ENCODE data around the gene RPL10A.

The RPL10A gene

GRCh38 chr6:35449287-35449881 is 18.8 kb upstream of the RPL10A start:
- peak; percentile 22 for DNase-seq

DNA sequence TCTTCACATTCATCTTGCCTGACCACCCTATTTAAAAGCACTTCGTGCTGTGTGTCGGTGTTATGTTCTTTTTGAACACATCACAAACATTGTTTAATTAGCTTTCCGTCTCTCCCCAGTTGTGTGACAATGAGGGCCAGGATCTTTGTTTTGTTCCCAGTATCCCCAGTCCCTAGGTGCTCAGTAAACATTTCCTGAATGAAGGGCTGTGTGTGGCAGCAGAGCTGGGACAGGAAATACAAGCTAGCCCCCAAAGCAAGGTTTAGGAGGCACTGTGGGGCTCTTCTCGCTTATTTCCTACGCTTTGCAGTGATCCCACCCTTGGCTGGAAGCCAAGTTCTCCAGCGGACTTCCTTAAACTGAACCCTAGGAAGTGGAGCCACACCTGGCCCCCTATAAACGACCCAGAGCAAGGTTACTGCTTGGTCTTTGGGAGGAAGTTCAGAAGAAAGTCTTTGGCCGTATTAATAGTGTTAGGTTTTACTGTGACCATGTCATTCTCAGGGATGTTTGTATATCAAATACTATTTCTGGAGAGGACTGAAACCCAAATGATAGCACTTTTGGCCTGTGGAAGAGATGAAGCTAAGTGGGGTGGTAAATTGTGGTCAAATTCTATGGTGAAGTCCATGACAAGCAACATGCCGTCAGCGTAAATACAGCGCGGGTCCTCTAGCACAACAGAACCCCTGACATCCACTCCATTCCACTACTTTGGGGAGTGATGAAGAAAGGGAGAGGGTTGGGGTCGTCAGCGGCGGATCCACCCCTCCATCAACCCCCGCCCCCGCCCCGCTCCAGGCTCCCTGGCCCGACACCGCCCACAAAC is 16.6 kb upstream of the RPL10A start:
- DNase-seq, result no peak

GRCh38 chr6:35452183-35453090 is 15.8 kb upstream of the RPL10A start, which contains the start of gene FANCE:
Gene FANCE (plus strand): TSS chr6:35452338. CDS start chr6:35452546, 208 bp downstream.
- DNase-seq, result peak; percentile 87

- DNase-seq, result no peak
These were observed 15.0 kb upstream of the RPL10A start for GRCh38 chr6:35453236-35453635.

GRCh38 chr6:35454391-35455110 is 13.7 kb upstream of the RPL10A start:
- no peak for DNase-seq

- no peak for DNase-seq
These were observed 10.3 kb upstream of the RPL10A start for GRCh38 chr6:35457907-35458306.

- no peak for DNase-seq
These were observed 6.9 kb upstream of the RPL10A start for GRCh38 chr6:35461270-35461669.

- DNase-seq, result no peak
These were observed 4.9 kb upstream of the RPL10A start for GRCh38 chr6:35463292-35463691.

GRCh38 chr6:35465646-35466045 is 2.6 kb upstream of the RPL10A start:
- DNase-seq, result no peak

DNA sequence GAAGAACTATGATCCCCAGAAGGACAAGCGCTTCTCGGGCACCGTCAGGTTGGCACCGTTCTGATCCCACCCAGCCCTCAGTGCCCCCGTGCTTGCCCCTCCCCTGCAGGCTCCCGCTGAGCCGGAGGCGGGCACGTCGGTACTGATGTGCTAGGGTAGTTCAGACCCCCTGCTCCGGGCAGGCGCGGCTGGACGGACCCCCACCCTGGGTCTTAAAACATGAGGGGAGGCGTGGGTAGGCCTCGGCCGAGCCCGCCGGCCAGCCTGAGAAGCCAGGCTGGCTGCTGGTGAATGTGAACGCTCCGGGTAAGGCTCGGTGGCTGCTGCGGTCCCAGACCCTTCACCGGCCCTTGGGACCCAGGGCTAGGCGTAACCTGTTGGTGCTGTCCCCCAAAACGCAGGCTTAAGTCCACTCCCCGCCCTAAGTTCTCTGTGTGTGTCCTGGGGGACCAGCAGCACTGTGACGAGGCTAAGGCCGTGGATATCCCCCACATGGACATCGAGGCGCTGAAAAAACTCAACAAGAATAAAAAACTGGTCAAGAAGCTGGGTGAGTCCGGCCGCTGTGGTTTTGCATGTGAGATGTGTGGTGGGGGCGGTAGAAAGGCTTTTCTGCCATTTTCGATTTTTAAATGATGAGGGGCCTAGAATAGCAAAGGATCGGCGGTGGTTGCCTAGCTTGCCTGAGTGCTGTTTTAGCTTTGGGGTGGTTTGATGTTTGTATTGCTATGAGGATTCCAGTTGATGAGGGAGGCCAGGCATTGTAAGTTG is 964 bp downstream of the RPL10A start:
- no peak for DNase-seq

GRCh38 chr6:35469751-35470662 is 1.8 kb downstream of the RPL10A start:
- no peak for DNase-seq

- DNase-seq, result no peak
These were observed 2.5 kb downstream of the RPL10A start for GRCh38 chr6:35470663-35471120.

DNA sequence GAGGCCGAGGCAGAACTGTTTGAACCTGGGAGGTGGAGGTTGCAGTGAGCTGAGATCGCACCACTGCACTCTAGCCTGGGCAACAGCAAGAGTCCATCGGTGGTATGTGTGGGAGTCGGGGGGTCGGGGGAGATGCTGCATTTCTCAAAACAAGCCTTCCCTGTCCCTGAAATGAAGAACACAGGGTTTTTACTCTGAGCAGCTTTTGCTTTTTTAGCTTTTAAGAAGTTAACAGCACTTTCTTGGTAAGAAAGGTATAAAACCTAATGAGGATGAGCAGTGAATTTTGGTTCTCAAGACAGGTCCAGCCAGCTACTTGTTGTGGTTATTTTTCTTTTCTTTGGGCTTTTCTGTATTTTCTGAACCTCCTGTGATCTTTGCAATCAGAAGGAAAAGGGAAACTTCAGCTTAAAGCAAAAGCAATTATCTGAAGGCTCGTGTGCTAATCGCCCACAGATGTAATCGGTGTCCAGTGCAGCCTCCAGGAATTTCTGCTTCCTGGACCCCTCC is 3.7 kb downstream of the RPL10A start:
- DNase-seq, result no peak

DNA sequence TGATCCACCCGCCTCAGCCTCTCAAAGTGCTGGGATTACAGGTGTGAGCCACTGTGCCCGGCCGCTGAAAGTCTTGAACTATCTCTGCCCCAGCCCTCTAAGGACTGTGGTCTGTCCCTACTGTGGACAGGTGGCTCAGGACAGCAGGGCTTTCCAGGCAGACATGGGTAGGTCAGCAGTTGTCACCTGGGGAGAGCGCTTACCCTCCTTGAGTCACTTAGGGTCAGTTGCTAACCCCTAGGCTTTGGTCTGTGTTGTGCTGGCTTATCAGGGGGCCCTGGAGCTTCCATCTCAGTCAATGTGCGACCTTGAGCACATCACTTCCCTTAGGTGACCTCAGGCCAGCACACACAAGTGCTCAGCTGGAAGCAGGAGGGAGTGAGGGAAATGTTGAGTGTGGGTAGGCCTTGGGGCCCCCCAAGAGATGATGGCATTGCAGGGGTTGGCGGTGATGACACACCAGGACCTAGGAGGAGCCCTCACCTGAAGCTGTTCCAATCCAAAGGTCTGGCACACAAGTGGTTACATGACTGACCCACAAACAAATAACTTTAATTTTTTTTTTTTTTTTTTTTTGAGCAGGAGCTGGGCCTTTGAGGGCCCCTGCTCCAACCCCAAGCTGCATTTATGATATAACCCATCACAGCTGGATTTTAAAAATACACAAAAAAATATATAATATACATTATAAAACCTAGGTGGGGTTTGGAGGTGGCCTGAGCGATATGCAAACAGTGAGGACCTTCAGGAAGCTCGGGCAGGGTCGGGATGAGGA is 5.1 kb downstream of the RPL10A start:
- DNase-seq, result no peak

DNA sequence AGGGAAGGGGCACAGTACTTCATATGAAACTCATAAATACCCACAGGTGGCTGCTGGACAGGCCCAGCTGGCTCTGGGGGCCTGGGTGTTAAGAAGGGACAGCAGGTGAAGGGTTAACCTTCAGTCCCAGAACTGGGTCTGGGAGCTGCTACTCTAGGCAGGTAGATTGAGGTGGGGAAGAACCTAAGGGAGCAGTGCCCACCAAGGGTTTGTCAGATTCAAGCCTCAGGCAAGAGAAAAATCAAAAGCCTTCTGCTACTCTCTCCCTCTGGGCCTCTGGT is 5.6 kb downstream of the RPL10A start:
- no peak for DNase-seq

DNA sequence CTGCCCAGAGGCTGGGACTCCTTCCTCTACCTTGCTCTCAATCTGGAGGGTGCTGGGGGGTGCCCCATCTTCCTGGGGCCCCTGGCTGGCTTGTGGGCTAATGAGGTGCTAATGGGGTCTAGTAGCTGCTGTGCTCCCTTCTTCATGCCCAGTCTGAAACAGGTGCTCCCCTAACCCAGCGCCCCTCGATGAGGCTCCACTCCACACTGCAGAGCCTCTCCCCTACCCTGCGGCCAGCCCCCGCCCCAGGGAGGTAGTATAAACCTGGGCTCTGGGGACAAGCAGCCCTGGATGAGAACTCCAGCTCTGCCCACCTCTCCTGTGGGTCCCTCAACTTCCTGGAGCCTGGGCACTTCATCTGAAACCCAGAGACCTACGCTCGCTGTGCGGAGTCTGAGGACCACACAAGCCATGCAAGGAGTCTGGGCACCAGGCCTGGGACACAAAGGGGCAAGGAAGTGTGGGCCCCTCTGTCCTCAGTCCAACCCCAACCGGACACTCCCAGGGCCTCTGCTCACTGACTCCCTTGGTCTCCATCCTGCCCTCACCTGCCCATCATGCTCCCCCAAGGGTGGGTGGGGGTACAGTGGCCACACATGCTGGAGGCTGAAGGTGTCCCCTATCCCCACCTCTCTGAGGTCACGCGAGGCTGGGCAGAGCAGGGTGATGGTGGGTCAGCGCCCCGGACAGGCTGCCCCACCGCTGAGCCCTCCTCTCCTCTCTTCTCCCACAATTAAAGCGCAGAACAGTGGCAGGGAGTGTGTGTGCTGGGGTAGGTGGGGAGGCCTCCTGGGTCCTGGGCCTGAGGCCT is 6.1 kb downstream of the RPL10A start:
- no peak for DNase-seq

DNA sequence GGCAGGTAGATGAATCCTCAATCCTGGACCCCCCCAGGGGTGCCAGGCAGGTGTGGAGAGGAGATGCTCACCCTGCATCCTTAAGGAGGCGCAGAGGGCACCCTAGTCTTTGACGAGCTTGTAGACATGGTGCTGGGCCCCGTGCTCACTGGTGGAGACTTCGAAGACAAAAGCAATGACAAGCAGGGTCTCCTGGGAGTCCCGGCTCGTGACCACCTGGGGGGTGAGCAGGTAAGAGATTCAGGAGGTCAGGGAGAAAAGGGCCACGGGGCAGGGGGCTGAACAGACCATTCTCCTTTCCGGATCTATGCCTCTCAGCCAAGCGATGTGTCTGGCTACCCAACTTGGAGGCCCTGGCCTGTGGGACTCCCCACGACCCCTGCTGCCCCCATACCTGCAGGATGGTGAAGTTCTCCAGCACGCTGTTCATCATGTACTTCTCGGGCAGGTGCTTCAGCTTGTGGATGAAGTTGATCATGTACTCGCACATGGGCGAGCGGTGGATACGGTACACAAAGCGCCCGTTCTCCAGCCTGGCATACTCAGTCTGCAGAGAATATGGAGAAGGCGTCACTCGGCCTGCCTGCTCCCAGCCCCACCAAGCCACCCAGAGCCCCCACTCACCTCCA is 6.9 kb downstream of the RPL10A start:
- no peak for DNase-seq

DNA sequence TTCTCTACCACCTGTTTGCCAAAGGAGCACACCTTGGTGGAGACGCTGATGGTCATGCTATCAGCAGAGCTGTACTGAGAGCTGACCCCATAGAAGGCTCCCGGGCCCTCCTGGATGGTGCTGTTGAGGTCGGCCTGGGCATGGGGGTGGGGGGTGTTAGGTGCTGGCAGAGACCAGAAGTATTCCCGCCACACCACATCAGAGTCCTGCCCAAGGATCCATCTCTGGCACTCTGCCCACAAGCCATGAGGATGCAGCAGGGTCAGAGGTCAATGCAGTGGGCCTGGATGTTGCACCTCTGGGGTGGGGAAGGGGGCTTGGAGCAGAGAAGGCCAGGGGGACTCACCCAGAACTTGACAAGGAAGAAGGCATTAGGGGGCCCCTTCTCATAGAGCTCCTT is 7.4 kb downstream of the RPL10A start:
- DNase-seq, result no peak

- no peak for DNase-seq
These were observed 7.8 kb downstream of the RPL10A start for GRCh38 chr6:35476004-35476403.

Data from stimulated activated naive CD4-positive, alpha-beta T cell treated with Interleukin-2 at 50 U/mL for 16 hours (primary cell).